AG04450 (cell line): ENCODE results near the gene LARP1. TPM values are rescaled to one million over a fixed set of nuclear protein-coding genes. Genes with fewer than 3 reads are reported as not detected.
"Not testable (repeated sequence)": the region's sequence is repeated elsewhere in the genome, so short reads cannot be mapped to it uniquely, and the experiment has no call there.

Experiments used
- CTCF ChIA-PET: fragments of 300-600, 350-600 bp; formaldehyde crosslinking; extraction: SDS; loops from one replicate; lab custom pipeline; 2022; ENCODE audit warnings: antibody characterized with exemption, inconsistent platforms; lab: Charles Lee
- POLR2A ChIA-PET: fragments of 350-600 bp; formaldehyde crosslinking; extraction: SDS; loops from one replicate; lab custom pipeline; 2021; ENCODE audit warnings: antibody characterized with exemption, inconsistent platforms; lab: Yijun Ruan, JAX
- DNase-seq: peaks from one replicate; pipeline ENCODE4 v3.0.0-alpha.2; 2011; ENCODE audit warnings: low read depth, low spot score
- H3K27ac ChIP-seq: one replicate; pipeline ENCODE4 v1.5.1; 2012; ENCODE audit warnings: low read depth, low read length, control low read depth
- H3K27me3 ChIP-seq: one replicate; pipeline ENCODE4 v1.6.0; 2012; ENCODE audit warnings: low read length; ENCODE audit not compliant: control insufficient read depth, insufficient read depth
- H3K4me3 ChIP-seq: 2 replicates; pipeline ENCODE4 v1.5.1; 2011; ENCODE audit warnings: mild to moderate bottlenecking, low read depth, low read length, control low read depth
- H3K9me3 ChIP-seq: 2 replicates; pipeline ENCODE4 v1.5.1; 2012; ENCODE audit warnings: low read length; ENCODE audit not compliant: control insufficient read depth, insufficient read depth
- polyA plus RNA-seq: library from polyadenylated mRNA; depleted of rRNA; stranded (reverse); fragments of >200 nt; gene quantifications from 2 replicates; pipeline ENCODE4 v1.2.3, GENCODE V29; 2011
- TF ChIP-seq, protein P1 (sequence below): IDR thresholded peaks from 2 replicates; pipeline ENCODE4 v1.5.1; 2011; ENCODE audit warnings: low read depth, low read length, control low read depth, inconsistent platforms

Gene LARP1
- polyA plus RNA-seq, 1 experiment, result 54.9 TPM

DNA sequence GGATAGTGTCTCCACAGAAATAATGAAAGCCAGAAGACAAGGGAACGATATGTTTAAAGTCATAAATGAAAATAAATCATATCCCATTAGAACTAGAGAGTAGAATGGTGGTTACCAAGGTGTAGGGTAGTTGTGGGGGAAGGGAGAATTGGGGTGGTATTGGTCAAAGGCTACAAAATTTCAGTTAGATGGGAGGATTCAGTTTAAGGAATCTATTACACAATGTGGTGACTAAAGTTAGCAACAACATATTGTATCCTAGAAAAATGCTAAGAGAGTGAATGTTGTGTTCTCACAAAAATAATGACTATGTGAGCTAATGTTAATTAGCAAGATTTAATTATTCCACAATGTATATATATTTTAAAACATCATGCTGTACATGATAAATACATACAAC is 27.8 kb upstream of the LARP1 start:
- TF ChIP-seq, protein P1, sequence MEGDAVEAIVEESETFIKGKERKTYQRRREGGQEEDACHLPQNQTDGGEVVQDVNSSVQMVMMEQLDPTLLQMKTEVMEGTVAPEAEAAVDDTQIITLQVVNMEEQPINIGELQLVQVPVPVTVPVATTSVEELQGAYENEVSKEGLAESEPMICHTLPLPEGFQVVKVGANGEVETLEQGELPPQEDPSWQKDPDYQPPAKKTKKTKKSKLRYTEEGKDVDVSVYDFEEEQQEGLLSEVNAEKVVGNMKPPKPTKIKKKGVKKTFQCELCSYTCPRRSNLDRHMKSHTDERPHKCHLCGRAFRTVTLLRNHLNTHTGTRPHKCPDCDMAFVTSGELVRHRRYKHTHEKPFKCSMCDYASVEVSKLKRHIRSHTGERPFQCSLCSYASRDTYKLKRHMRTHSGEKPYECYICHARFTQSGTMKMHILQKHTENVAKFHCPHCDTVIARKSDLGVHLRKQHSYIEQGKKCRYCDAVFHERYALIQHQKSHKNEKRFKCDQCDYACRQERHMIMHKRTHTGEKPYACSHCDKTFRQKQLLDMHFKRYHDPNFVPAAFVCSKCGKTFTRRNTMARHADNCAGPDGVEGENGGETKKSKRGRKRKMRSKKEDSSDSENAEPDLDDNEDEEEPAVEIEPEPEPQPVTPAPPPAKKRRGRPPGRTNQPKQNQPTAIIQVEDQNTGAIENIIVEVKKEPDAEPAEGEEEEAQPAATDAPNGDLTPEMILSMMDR, result no peak
- Histone ChIP-seq H3K27ac (no peak overlapping the region), H3K4me3 (no peak overlapping the region), H3K27me3 (no peaks in the 10 kb centered on the region), H3K9me3 (no peaks in the 10 kb centered on the region)
- POLR2A ChIA-PET, result no interaction called here
- DNase-seq, result no peak
- CTCF ChIA-PET, result no interaction called here

DNA sequence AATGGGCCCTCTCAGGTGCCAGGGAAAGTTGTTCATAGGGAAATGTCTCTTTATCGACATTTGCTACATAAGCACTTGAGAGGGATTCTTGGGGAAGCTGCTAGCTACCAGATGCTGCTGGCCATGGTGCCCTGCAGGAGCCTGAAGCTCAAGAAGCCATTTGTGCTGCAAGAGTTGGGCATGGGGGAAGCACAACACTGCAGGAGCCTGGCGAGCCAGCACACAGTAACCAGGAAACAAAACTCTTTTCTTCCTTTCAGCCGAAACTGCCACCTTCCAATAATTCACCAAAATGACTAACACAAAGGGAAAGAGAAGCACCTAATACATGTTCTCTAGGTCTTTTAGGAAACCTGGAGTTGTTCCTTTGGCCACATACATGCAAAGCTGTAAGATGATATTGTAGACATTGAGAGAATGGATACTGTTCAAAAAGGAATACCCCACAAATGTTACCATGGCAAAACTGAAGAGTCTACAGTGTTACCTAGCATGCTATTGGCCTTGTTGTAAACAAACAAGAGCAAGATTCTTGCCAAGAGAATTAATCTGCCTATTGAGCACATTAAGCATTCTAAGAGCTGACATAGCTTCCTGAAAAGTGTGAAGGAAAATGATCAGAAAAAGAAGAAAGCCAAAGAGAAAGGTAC is 26.1 kb upstream of the LARP1 start:
- POLR2A ChIA-PET, result no interaction called here
- no peak overlapping the region for H3K4me3 ChIP-seq
- H3K27ac ChIP-seq, result no peak overlapping the region
- no peaks in the 10 kb centered on the region for H3K27me3 ChIP-seq
- CTCF ChIA-PET, result no interaction called here
- H3K9me3 ChIP-seq, result no peaks in the 10 kb centered on the region
- no peak for DNase-seq
- TF ChIP-seq, protein P1, result no peak

DNA sequence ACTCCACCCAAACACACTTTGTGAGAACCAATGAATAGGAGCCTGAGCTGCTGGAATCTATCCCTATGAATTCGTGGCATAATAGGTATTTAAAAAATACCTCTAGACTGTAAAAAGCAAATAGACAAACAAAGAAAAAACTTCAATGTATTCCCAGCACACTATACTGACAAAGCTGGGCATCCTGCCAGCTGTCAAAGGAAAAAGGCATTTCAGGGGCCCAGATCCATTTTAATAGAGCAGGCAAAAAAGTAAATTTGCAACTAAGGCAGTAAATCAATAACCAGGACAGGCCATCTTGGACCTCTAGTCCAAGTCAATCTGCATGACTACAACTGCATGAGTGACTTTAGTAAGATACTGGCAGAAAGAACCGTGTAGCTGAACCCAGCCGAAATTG is 25.6 kb upstream of the LARP1 start:
- ChIA-PET POLR2A (no interaction called here), CTCF (no interaction called here)
- TF ChIP-seq, protein P1, result no peak
- no peaks in the 10 kb centered on the region for H3K9me3 ChIP-seq
- DNase-seq, result no peak
- no peak overlapping the region for H3K4me3 ChIP-seq
- H3K27me3 ChIP-seq, result no peaks in the 10 kb centered on the region
- no peak overlapping the region for H3K27ac ChIP-seq

DNA sequence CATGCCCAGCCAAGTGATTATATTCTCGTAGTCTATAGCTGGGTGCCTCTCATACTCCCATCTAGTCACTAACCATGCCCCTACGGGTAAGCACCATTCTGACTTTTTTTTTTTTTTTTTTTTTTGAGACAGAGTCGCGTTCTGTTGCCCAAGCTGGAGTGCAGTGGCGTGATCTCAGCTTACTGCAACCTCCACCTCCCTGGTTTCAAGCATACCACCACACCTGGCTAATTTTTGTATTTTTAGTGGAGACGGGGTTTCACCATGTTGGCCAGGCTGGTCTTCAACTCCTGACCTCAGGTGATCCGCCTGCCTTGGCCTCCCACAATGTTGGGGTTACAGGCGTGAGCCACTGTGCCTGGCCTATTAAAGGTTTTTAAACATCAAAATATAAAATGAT is 24.4 kb upstream of the LARP1 start:
- POLR2A ChIA-PET, H3K27me3 ChIP-seq, H3K4me3 ChIP-seq, DNase-seq, H3K27ac ChIP-seq, H3K9me3 ChIP-seq, CTCF ChIA-PET: not testable (repeated sequence)

DNA sequence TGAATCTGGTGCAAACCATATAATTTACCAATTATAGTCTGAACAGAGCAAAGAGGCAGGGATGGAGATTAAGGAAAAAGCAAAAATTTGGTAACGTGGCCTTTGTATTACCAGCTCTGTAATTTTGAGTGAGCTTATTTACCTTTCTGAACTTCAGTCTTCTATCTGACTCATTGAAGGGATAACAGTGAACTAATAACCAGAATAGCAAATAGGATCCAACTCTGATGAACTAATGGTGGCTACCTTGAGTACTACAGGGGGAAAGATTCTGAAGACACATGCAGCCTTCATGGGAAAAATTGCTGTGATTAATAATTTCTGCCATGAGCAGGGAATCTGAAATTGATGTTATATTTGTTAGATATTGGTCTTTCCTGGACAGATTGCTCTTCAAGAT is 23.0 kb upstream of the LARP1 start:
- POLR2A ChIA-PET, result interaction anchor here (0.6 to 0.7 kb wide), 2 partner anchors 49 to 82 kb away, joined by 4 to 5 read pairs; no protein-coding TSS in a partner anchor
- Histone ChIP-seq H3K4me3 (no peak overlapping the region), H3K9me3 (no peaks in the 10 kb centered on the region), H3K27me3 (no peaks in the 10 kb centered on the region), H3K27ac (no peak overlapping the region)
- CTCF ChIA-PET, result interaction anchor here (0.6 to 0.7 kb wide), 3 partner anchors 21 to 83 kb away, joined by 3 read pairs; no protein-coding TSS in a partner anchor
- DNase-seq, result no peak
- TF ChIP-seq, protein P1, result no peak
